ENCODE data around the gene STAU1. TPM values are rescaled to one million over a fixed set of nuclear protein-coding genes. Genes with fewer than 3 reads are reported as not detected.

STAU1 gene
- total RNA-seq, 1 donor from 2014 or later, result 72.5 TPM

GRCh38 chr20:49151436-49151835 lies 36.7 kb downstream of the STAU1 start:
- no peaks in the 10 kb centered on the region for H3K27me3 ChIP-seq (ENCODE audit: control insufficient read depth, insufficient read depth, low read length)
- no peak for TF ChIP-seq CTCF (IDR thresholded peaks at IDR 0.05; ENCODE audit: insufficient read depth, low read length, poor library complexity, severe bottlenecking)
- H3K4me3 ChIP-seq (ENCODE audit: low read depth, low read length), result no peak overlapping the region
- no peak for DNase-seq (ENCODE audit: low read depth)
- H3K36me3 ChIP-seq (ENCODE audit: control insufficient read depth, insufficient read depth, low read length), result peaks cover 1% of the 10 kb centered on the region

GRCh38 chr20:49149281-49150045 lies 38.7 kb downstream of the STAU1 start:
- Histone ChIP-seq H3K27me3 (ENCODE audit: control insufficient read depth, insufficient read depth, low read length) (no peaks in the 10 kb centered on the region), H3K36me3 (ENCODE audit: control insufficient read depth, insufficient read depth, low read length) (peaks cover 1% of the 10 kb centered on the region), H3K4me3 (ENCODE audit: low read depth, low read length) (no peak overlapping the region)
- no peak for DNase-seq (ENCODE audit: low read depth)
- no peak for TF ChIP-seq CTCF (IDR thresholded peaks at IDR 0.05; ENCODE audit: insufficient read depth, low read length, poor library complexity, severe bottlenecking)

DNA sequence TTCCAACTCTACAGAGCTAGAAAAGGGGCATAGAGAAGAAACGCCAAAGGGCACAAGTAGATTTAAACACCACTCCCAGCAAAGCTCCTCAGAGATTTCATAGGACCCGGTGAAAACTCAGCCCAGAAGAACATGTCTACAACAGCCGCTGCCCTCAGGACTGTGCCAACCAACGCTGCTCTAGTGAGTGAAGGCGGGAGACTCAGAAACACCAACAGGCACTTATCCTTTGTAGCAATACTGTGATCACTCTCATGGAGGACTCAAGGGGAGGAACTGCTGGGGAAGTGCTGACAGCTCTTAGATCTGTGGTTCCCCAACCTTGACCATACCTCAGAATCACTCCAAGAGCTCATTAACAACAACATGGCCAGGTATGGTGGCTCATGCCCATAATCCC lies 39.5 kb downstream of the STAU1 start:
- Histone ChIP-seq H3K36me3 (ENCODE audit: control insufficient read depth, insufficient read depth, low read length) (peaks cover 1% of the 10 kb centered on the region), H3K27me3 (ENCODE audit: control insufficient read depth, insufficient read depth, low read length) (no peaks in the 10 kb centered on the region), H3K4me3 (ENCODE audit: low read depth, low read length) (no peak overlapping the region)
- no peak for DNase-seq (ENCODE audit: low read depth)
- TF ChIP-seq CTCF (IDR thresholded peaks at IDR 0.05; ENCODE audit: insufficient read depth, low read length, poor library complexity, severe bottlenecking), result no peak

DNA sequence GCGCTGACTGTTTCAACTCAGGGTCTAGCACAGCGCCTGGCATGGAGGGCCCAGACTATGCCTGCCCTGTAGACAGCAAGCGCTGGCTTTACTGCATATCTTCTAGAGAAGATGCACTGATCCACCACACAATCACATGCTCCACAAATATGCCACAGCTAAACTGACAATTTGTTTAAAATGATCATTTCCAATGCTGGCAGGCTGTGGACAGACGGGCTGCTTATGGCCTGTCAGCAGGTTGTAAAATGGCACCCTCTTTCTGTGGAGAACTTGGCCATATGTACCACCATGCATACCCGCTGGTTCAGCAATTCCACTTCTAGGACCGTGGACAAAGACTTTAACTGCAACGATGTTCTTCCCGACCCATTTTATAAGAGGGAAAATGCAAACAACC lies 40.8 kb downstream of the STAU1 start:
- peaks cover 1% of the 10 kb centered on the region for H3K36me3 ChIP-seq (ENCODE audit: control insufficient read depth, insufficient read depth, low read length)
- H3K27me3 ChIP-seq (ENCODE audit: control insufficient read depth, insufficient read depth, low read length), result no peaks in the 10 kb centered on the region
- no peak for TF ChIP-seq CTCF (IDR thresholded peaks at IDR 0.05; ENCODE audit: insufficient read depth, low read length, poor library complexity, severe bottlenecking)
- no peak overlapping the region for H3K4me3 ChIP-seq (ENCODE audit: low read depth, low read length)
- DNase-seq (ENCODE audit: low read depth), result no peak

DNA sequence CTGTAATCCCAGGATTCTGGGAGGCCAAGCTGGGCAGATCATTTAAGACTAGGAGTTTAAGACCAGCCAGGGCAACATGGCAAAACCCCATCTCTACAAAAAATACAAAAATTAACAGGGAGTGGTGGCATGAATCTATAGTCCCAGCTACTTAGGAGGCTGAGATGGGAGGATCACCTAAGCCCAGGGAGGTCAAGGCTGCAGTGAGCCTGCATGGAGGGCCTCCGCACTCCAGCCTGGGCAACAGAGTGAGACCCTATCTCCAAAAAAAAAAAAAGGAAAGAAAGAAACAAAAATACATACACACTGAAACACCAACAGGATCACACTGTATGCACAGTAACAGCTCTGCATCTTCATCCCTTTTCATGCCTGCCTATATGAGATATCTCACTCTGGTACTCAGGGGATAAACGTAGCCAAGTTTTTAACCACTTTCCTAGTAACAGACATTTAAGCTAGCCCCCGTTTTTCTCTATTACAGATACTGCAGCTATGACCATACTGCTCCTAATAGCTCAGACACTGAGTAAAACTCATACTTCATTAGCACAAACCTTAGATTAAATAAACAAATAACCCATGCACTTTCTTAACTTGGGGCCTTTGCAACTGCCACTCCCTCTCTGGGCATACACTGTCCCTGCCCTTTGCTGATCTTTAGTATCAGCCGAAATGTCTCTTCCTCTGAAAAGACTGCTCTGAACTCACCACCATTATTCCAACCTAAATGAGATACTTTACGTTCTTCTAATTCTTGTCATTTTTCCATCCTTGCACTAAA lies 41.5 kb downstream of the STAU1 start:
- no peak for TF ChIP-seq CTCF (IDR thresholded peaks at IDR 0.05; ENCODE audit: insufficient read depth, low read length, poor library complexity, severe bottlenecking)
- Histone ChIP-seq H3K27me3 (ENCODE audit: control insufficient read depth, insufficient read depth, low read length) (no peaks in the 10 kb centered on the region), H3K36me3 (ENCODE audit: control insufficient read depth, insufficient read depth, low read length) (peaks cover 1% of the 10 kb centered on the region), H3K4me3 (ENCODE audit: low read depth, low read length) (no peak overlapping the region)
- no peak for DNase-seq (ENCODE audit: low read depth)

All from kidney epithelial cell (primary cell).